ENCODE measurements around the gene NOP14.
"Not testable (repeated sequence)": the region's sequence is repeated elsewhere in the genome, so short reads cannot be mapped to it uniquely, and the experiment has no call there.

NOP14 gene

GRCh38 chr4:2962614-2963174, 512 bp downstream of the NOP14 start:
- TF ChIP-seq, protein P1, sequence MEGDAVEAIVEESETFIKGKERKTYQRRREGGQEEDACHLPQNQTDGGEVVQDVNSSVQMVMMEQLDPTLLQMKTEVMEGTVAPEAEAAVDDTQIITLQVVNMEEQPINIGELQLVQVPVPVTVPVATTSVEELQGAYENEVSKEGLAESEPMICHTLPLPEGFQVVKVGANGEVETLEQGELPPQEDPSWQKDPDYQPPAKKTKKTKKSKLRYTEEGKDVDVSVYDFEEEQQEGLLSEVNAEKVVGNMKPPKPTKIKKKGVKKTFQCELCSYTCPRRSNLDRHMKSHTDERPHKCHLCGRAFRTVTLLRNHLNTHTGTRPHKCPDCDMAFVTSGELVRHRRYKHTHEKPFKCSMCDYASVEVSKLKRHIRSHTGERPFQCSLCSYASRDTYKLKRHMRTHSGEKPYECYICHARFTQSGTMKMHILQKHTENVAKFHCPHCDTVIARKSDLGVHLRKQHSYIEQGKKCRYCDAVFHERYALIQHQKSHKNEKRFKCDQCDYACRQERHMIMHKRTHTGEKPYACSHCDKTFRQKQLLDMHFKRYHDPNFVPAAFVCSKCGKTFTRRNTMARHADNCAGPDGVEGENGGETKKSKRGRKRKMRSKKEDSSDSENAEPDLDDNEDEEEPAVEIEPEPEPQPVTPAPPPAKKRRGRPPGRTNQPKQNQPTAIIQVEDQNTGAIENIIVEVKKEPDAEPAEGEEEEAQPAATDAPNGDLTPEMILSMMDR (IDR thresholded peaks at IDR 0.05) = no peak
- H3K27ac ChIP-seq = peak overlapping the region; percentile 82 to 85
- no peak for DNase-seq (ENCODE audit: low spot score)
- H3K4me3 ChIP-seq = peak overlapping the region; percentile 96

DNA sequence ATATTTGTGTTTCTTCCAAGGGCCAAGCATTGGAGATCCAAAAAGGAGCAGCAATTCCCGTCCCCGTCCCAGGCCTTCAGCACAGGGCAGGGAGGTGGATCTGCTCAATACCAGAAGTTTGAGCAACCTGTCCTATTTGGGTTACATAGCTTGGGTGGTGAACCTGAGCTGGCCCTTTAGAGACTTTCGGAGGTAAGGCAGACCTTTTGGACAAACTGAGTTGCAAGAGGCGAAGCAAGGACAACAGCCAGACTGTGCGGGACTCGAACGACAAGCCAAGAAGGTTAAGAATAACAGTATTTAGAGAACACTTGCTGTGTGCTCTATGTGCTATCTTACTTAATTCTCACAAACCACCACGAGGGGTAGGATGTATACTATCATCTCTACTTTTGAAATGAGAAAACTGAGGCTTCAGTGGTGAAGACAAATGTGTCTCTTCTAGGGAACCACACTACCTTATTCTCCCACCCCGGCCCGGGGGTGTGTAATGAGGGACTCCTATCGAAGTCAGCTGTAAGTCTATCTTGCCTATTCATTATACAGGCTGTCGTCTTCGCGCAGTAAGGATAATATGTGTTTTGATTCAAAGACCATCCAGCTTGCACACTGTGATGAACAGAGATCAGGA, 1.3 kb downstream of the NOP14 start:
- no peak for DNase-seq (ENCODE audit: low spot score)
- H3K27ac ChIP-seq = no peak overlapping the region

DNA sequence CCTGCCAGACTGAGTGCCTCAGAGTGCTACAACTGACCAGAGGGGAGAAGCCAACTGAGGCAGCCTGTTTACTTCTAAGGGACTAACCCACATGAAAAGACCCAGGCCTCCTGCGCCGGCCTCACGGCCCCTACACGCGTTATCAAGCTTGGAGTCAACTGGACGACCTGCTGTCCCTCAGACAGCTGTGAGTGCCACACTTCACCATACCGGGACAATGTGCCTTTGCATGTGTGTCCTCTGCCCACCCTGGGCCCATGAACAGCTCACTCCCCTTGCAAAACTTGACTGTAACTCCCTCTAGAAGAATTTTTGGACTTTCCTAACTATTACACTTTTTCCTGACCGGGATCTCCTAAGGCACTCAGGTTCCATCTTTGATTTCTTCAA, 1.8 kb downstream of the NOP14 start:
- TF ChIP-seq, protein P1 (IDR thresholded peaks at IDR 0.05) = no peak

More for the DNA sequence above, 1.3 kb downstream of the NOP14 start:
- H3K4me3 ChIP-seq = peak overlapping the region; percentile 96
- TF ChIP-seq, protein P1 (IDR thresholded peaks at IDR 0.05) = no peak

DNA sequence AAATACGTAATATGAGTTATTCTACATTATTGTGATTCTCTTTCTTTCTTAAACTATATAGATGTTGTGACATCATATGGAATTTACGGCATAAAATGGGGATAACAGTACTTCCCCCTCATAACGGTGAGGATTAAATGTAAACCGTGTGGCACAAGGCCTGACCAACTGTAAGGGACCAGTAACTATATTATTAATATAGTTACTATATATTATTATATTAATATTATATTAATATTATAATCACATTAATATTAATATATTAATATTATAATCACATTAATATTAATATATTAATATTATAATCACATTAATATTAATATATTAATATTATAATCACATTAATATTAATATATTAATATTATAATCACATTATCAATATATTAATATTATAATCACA, 2.8 kb downstream of the NOP14 start:
- H3K27ac ChIP-seq; H3K4me3 ChIP-seq; DNase-seq (ENCODE audit: low spot score): not testable (repeated sequence)

More for the DNA sequence above, 1.8 kb downstream of the NOP14 start:
- Histone ChIP-seq H3K27ac (no peak overlapping the region), H3K4me3 (peak overlapping the region; percentile 96)
- DNase-seq (ENCODE audit: low spot score) = no peak

DNA sequence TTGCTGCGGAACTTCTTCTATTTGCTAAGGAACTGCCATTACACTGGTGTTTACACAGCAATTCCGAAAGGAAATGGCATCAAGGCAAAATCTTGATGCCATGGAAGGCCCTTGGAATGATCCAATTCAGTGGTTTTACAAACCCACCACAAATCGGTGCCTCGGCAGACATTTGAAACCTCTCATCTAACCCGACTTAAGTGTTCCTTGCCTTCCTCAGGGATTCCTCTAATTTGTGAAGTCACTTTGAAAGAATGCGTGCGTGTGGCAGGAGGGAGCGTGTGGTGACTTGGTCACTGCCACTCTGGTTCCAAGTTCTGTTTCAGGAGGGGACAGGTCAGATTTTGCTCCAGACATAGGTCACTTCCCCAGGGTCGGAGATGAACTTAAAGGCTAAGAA, 4.8 kb downstream of the NOP14 start:
- TF ChIP-seq, protein P1 (IDR thresholded peaks at IDR 0.05) = no peak
- no peak overlapping the region for H3K4me3 ChIP-seq
- no peak overlapping the region for H3K27ac ChIP-seq
- DNase-seq (ENCODE audit: low spot score) = no peak

DNA sequence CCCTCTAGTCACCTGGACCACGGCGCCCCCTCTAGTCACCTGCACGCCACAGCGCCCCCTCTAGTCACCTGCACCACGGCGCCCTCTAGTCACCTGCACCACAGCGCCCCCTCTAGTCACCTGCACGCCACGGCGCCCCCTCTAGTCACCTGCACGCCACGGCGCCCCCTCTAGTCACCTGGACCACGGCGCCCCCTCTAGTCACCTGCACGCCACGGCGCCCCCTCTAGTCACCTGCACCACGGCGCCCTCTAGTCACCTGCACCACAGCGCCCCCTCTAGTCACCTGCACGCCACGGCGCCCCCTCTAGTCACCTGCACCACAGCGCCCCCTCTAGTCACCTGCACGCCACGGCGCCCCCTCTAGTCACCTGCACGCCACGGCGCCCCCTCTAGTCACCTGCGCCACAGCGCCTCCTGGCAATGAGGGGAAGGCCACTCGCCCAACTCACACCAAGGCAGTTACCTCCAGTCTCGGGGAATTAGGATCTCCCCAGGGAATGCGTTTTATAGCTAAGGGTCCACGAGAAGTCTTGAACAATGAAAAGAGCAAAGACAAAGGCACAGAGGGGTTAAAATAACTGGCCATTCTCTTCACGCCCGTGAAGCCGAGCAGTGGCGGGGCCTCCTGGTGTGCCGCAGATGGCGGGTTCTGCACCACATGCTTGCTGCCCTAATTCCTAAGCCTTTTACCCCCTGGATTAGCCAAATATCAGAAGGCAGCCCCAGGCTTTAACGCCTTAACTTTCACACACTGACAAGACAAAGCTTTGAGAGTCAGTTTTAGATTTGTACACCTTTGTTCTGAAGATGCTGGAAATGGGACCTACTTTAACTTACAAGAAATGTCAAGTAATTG, 7.8 kb downstream of the NOP14 start:
- not testable (repeated sequence) for H3K27ac ChIP-seq; H3K4me3 ChIP-seq; DNase-seq (ENCODE audit: low spot score)

- TF ChIP-seq, protein P1 (IDR thresholded peaks at IDR 0.05) = no peak
- no peak overlapping the region for H3K27ac ChIP-seq
These were observed 8.6 kb downstream of the NOP14 start for GRCh38 chr4:2954358-2955185.

More at GRCh38 chr4:2954358-2955185, 8.6 kb downstream of the NOP14 start:
- DNase-seq (ENCODE audit: low spot score) = peak; percentile 45
- H3K4me3 ChIP-seq = no peak overlapping the region

All from coronary artery (tissue), 2 donors.